Glomerular visceral epithelial cell (primary cell): ENCODE results near the gene GRAMD4.

Experiments used
- DNase-seq: peaks from one replicate; pipeline ENCODE4 v3.0.0-alpha.2; 2016; ENCODE audit errors: extremely low spot score

The GRAMD4 gene

GRCh38 chr22:46619830-46620501 lies at the start of gene GRAMD4:
GRAMD4 (plus strand) TSS chr22:46620386; CDS start chr22:46626800, 6,414 bp downstream.
- no peak for DNase-seq

- DNase-seq: no peak
These were observed 48.4 kb upstream of the GRAMD4 start for GRCh38 chr22:46571642-46572250.

- DNase-seq: no peak
These were observed 47.0 kb upstream of the GRAMD4 start for GRCh38 chr22:46572911-46573780.

GRCh38 chr22:46573781-46574437 lies 46.3 kb upstream of the GRAMD4 start:
- DNase-seq: no peak

GRCh38 chr22:46574438-46574992 lies 45.7 kb upstream of the GRAMD4 start:
- no peak for DNase-seq

- DNase-seq: no peak
These were observed 44.9 kb upstream of the GRAMD4 start for GRCh38 chr22:46574993-46575910.

GRCh38 chr22:46575911-46576555 lies 44.2 kb upstream of the GRAMD4 start:
- no peak for DNase-seq

- DNase-seq: peak; percentile 55
These were observed 43.4 kb upstream of the GRAMD4 start for GRCh38 chr22:46576556-46577367.

GRCh38 chr22:46577368-46578249 lies 42.6 kb upstream of the GRAMD4 start:
- no peak for DNase-seq

- no peak for DNase-seq
These were observed 41.8 kb upstream of the GRAMD4 start for GRCh38 chr22:46578251-46578823.

- DNase-seq: no peak
These were observed 41.2 kb upstream of the GRAMD4 start for GRCh38 chr22:46578824-46579561.

GRCh38 chr22:46579751-46580449 lies 40.3 kb upstream of the GRAMD4 start:
- no peak for DNase-seq

GRCh38 chr22:46580940-46581537 lies 39.1 kb upstream of the GRAMD4 start:
- no peak for DNase-seq

- DNase-seq: no peak
These were observed 38.5 kb upstream of the GRAMD4 start for GRCh38 chr22:46581538-46582244.

- no peak for DNase-seq
These were observed 37.8 kb upstream of the GRAMD4 start for GRCh38 chr22:46582281-46582933.
